D721Med (cell line): ENCODE data around the gene LTB4R2.
A peak's percentile ranks its signal among the peaks of the same experiment; 100 is the strongest.

ENCODE experiments used
- DNase-seq: peaks from one replicate; pipeline ENCODE4 v3.0.0; 2011; ENCODE audit warnings: low spot score; ENCODE audit not compliant: insufficient read length
- FAIRE-seq: peaks from 2 replicates; lab custom pipeline; 2011; peaks lifted over from hg19 to GRCh38; lab: Jason Lieb, UNC
- TF ChIP-seq, protein P1 (sequence below): IDR thresholded peaks from 2 replicates; pipeline ENCODE4 v1.5.1; 2012; ENCODE audit warnings: mild to moderate bottlenecking, control low read depth; ENCODE audit not compliant: insufficient read depth; ENCODE audit errors: missing control alignments

LTB4R2 gene

DNA sequence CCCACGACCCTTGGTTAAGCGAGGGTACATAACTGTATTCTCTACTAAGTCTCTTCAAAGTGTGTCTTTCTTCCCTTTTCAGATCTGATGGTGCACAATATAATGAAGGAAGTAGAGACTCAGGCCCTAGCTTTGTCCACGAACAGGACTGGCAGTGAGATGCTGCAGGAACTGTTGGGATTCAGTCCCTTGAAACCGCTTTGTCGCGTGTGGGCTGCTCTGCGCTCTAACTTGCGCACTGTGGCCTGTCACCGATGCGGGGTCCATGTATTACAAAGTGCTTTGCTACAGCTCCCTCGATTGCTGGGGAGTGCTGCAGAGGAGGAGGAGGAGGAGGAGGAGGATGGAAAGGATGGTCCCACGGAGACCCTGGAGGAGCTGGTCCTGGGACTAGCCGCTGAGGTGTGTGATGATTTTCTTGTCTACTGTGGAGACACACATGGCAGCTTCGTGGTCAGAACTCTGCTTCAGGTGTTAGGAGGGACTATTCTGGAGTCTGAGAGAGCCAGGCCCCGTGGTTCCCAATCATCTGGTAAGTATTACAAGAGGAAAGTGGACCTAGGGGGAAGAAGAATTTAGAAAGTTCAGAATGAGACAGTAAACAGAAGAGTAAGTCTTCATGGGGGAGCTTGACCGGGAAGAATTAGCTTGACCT, 9.5 kb upstream of the LTB4R2 start:
- FAIRE-seq (no peak), DNase-seq (no peak)
- TF ChIP-seq, protein P1, sequence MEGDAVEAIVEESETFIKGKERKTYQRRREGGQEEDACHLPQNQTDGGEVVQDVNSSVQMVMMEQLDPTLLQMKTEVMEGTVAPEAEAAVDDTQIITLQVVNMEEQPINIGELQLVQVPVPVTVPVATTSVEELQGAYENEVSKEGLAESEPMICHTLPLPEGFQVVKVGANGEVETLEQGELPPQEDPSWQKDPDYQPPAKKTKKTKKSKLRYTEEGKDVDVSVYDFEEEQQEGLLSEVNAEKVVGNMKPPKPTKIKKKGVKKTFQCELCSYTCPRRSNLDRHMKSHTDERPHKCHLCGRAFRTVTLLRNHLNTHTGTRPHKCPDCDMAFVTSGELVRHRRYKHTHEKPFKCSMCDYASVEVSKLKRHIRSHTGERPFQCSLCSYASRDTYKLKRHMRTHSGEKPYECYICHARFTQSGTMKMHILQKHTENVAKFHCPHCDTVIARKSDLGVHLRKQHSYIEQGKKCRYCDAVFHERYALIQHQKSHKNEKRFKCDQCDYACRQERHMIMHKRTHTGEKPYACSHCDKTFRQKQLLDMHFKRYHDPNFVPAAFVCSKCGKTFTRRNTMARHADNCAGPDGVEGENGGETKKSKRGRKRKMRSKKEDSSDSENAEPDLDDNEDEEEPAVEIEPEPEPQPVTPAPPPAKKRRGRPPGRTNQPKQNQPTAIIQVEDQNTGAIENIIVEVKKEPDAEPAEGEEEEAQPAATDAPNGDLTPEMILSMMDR: no peak

DNA sequence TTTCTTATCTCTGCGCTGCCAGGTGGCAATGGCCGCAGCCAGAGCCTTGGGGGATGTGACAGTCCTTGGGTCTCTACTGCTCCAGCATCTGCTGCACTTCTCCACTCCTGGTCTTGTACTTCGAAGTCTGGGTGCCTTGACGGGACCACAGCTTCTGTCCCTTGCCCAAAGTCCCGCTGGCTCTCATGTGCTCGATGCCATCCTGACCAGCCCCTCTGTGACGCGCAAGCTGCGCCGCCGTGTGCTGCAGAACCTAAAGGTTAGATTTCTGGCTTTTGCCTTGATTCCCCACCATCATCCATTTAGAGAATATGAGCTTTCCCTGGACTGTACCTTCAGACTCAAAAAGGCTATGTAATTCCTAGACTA, 5.9 kb upstream of the LTB4R2 start:
- TF ChIP-seq, protein P1: no peak
- FAIRE-seq: no peak
- no peak for DNase-seq

DNA sequence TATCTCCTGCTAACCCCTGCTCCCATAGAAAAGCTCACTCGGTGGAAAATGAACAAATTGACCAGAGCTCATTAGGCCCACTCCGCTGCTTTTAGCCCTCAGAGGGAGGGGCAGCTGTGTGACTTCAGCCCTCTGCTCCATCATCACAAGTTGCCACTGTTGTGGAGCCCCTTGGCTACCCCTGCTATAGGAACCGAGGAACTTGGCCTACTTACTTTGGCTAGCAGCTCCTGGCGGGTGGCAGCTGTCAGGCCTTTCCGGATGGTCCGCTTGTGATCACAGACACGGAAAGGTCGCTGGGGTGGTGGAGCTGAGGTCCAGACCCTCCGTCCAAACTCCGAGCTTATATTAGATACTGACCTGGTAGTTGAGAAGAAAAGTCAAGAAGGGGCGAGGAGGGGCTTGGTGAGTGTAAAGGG, 2.8 kb upstream of the LTB4R2 start:
- FAIRE-seq: no peak
- DNase-seq: no peak
- TF ChIP-seq, protein P1: no peak

DNA sequence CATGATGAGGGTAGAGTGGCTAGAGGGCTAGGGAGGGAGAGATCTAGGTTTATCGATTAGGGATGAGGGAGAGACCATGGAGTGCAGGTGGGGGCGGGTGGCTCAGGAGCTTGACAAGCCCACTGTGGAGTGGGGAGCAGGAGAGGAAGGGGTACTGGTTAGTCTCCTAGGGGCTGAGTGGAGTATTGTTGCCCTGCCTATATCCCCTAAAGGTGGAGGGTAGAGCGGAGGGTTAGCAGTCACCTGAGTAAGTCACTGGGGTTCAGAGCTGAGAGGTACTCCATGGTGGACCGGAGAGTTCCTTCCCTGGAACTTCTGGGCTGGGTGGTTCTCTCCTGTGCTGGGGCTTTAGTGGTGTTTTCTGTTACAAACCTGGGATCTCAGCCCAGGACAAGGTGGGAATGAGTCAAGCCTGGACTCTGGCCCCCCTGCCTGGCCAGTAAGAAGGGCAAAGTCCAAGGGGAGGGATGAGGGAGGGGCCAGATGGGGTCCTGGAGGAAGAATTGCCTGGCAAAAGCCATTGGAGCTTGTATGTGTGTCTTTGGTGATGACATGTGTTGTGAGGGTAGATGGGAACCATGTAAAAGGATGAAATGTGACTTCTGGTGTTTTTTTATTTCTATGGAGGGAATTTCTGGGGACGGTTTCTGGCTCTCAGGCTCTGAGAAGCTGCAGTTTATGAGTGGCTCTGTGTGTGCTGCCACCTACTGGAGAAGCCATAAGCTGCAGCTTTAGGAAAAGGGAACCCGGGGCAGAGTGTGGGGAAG, 2.2 kb upstream of the LTB4R2 start, which contains the start of gene CIDEB:
Gene CIDEB, minus strand, starts transcription at position 403 of the 767 bp plus-strand sequence. Its CDS starts 119 bp downstream, at position 284.
- FAIRE-seq: no peak
- peak; percentile 69 for DNase-seq
- TF ChIP-seq, protein P1: peak; percentile 80

DNA sequence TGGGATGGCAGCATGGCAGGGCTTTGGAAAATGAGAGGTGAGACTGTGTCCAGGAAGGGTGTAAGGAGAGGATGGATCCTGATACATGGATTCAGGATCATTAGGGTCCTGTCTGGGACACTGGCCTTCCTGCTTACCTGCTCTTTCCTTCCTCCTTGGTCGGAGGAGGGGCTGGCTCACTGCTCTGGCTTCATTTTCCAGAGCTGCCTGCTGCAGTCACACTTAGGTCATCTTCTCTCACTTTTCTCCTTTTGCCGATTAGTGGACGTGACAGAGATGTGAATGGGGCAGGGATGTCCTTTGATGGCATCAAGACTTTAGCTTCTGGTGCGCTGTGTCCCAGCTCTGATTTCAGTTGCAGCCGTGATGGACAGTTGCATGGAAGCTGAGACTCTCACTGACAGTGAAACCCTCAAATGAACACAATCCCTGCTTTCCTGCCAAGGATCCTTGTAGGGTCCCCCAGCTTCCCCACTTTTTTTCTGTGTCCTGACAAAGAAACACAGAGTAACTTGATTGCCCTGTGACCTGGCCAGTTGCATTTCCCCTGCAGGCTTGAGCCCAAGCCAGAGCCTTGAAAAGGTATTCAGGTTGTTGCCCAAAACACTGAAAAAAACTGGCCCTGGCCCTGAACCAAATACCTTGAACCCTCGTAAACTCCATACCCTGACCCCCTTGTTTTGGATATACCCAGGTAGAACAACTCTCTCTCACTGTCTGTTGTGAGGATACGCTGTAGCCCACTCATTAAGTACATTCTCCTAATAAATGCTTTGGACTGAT, 1.4 kb upstream of the LTB4R2 start:
- no peak for FAIRE-seq
- no peak for DNase-seq

DNA sequence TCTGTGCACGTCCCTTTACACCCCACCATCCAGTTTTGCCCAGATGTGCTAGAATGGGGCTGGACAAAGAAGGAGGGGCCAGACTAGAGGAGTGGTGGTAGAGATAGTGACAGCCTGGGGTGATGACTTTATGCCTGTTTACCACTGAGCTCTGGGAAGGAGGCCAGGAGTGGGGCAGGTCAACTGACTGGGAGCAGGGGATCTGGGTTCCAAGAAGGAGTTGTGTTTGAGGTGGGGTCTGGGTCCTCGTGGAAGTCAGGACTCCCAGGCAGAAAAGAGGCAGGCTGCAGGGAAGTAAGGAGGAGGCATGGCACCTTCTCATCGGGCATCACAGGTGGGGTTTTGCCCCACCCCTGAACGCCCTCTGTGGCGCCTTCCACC, 315 bp downstream of the LTB4R2 start:
- no peak for FAIRE-seq
- TF ChIP-seq, protein P1: no peak
- DNase-seq: no peak

More for the DNA sequence above, 1.4 kb upstream of the LTB4R2 start:
- TF ChIP-seq, protein P1: no peak
